Measurements from ENCODE around the gene FAF1. TPM values are rescaled to one million over a fixed set of nuclear protein-coding genes. Genes with fewer than 3 reads are reported as not detected.

Gene FAF1
- total and polyA plus RNA-seq, 2 of the 8 experiments (the other 6 are each of a cell fraction or from before 2014, with no cell fraction given) = 10.8 to 65.9 TPM

GRCh38 chr1:50986653-50987052 lies 26.6 kb upstream of the FAF1 start:
- no peaks in the 10 kb centered on the region for H3K36me3 ChIP-seq (ENCODE audit: control insufficient read depth in 2 of 4, insufficient read depth in 4 of 4, low read length in 3 of 4)
- no peak overlapping the region for H2BK5ac ChIP-seq (ENCODE audit: low read depth, low read length)
- no peak overlapping the region for H3K18ac ChIP-seq (ENCODE audit: extremely low read depth, low read length)
- TF ChIP-seq SRF (IDR thresholded peaks at IDR 0.05; ENCODE audit: low read depth, low read length) (no peak), POU5F1 (IDR thresholded peaks at IDR 0.05; ENCODE audit: low read depth, low read length) (no peak), BACH1 (IDR thresholded peaks at IDR 0.05; ENCODE audit: low read length) (no peak), CHD1 (IDR thresholded peaks at IDR 0.05; ENCODE audit: low read depth, low read length) (no peak), SAP30 (IDR thresholded peaks at IDR 0.05; ENCODE audit: insufficient read depth, insufficient replicate concordance, low read length) (no peak), CBX5 (IDR thresholded peaks at IDR 0.05; ENCODE audit: low read depth, low read length) (no peak), MAX (IDR thresholded peaks at IDR 0.05) (no peak), TBP (IDR thresholded peaks at IDR 0.05; ENCODE audit: low read depth, low read length) (no peak), EP300 (IDR thresholded peaks at IDR 0.05; ENCODE audit: borderline replicate concordance in 1 of 2, low read depth in 2 of 2, low read length in 2 of 2) (no peak), TCF12 (IDR thresholded peaks at IDR 0.05; ENCODE audit: low read depth, low read length) (no peak), BRCA1 (IDR thresholded peaks at IDR 0.05; ENCODE audit: low read depth, low read length) (no peak), RNF2 (IDR thresholded peaks at IDR 0.05; ENCODE audit: borderline replicate concordance, low read depth, low read length, missing control alignments, poor library complexity, severe bottlenecking) (no peak), SIN3A (conservative IDR thresholded peaks at IDR 0.05 in 1 of 2, IDR thresholded peaks at IDR 0.05 in 1 of 2; ENCODE audit: low read depth in 1 of 2, low read length in 2 of 2) (no peak)
- WGBS, 2 experiments (ENCODE audit: extremely low coverage in 1 of 2, insufficient coverage in 1 of 2, insufficient read length in 1 of 2, insufficient replicate concordance in 2 of 2, low coverage in 1 of 2, low lambda C conversion rate in 2 of 2, missing lambda C conversion rate in 1 of 2) = 85% methylated on average over 4 of the region's 4 CpGs; no CpG with 5 or more reads in 1 of the 2 experiments
- H3K79me1 ChIP-seq (ENCODE audit: low read depth, low read length) = no peaks in the 10 kb centered on the region
- no peak overlapping the region for H2BK20ac ChIP-seq (ENCODE audit: low read length)
- H3K4ac ChIP-seq (replicated peaks; ENCODE audit: insufficient read length, low read depth, low read length) = no peak overlapping the region
- H4K20me1 ChIP-seq (replicated peaks in 1 of 2; ENCODE audit: control insufficient read depth in 1 of 2, insufficient read depth in 2 of 2, low read length in 2 of 2) = no peaks in the 10 kb centered on the region
- no peak overlapping the region for H4K91ac ChIP-seq (replicated peaks; ENCODE audit: insufficient read length, low read length)
- no peak overlapping the region for H2AFZ ChIP-seq (ENCODE audit: low read length)
- no peak overlapping the region for H3K56ac ChIP-seq (replicated peaks; ENCODE audit: insufficient read length, low read depth, low read length)
- FAIRE-seq (no peak), DNase-seq (ENCODE audit: low read depth in 1 of 2, low spot score in 2 of 2) (no peak)
- no peaks in the 10 kb centered on the region for H3K9me3 ChIP-seq (ENCODE audit: insufficient read depth in 2 of 2, low read depth in 1 of 2, low read length in 1 of 2)
- no peak overlapping the region for H2BK15ac ChIP-seq (ENCODE audit: low read length)
- no peak overlapping the region for H3K9ac ChIP-seq (replicated peaks in 1 of 4; ENCODE audit: extremely low read depth in 1 of 4, low read depth in 3 of 4, low read length in 3 of 4)
- peaks cover 0 to 5% (median 1%) of the 10 kb centered on the region in 4 experiments; a peak in 4 of 7 replicates for H3K27me3 ChIP-seq (replicated peaks in 1 of 4; ENCODE audit: control insufficient read depth in 3 of 4, extremely low read depth in 1 of 4, insufficient read depth in 3 of 4, low read length in 3 of 4)
- no peak overlapping the region for H3K23ac ChIP-seq (ENCODE audit: insufficient read length)
- ChIA-PET POLR2A (ENCODE audit: partially characterized antibody) (no interaction called here), CTCF (ENCODE audit: partially characterized antibody) (interaction anchor here (1.0 kb wide), 2 partner anchors 376 to 383 kb away, joined by 3 to 4 read pairs; no protein-coding TSS in a partner anchor)
- H3K27ac ChIP-seq (ENCODE audit: low read depth, low read length) = no peak overlapping the region
- H2BK120ac ChIP-seq (replicated peaks; ENCODE audit: low read depth, low read length) = no peak overlapping the region
- H3K79me2 ChIP-seq (ENCODE audit: control insufficient read depth in 1 of 2, insufficient read depth in 2 of 2, low read length in 2 of 2) = no peaks in the 10 kb centered on the region
- H3K4me2 ChIP-seq (ENCODE audit: insufficient read depth in 1 of 2, low read depth in 2 of 2, low read length in 2 of 2) = no peak overlapping the region
- H3K4me1 ChIP-seq (replicated peaks in 1 of 4; ENCODE audit: control insufficient read depth in 3 of 4, insufficient read depth in 4 of 4, low read length in 3 of 4) = no peaks in the 10 kb centered on the region
- no peak overlapping the region for H4K8ac ChIP-seq (ENCODE audit: extremely low read depth, insufficient read depth, low read length)
- H3K14ac ChIP-seq (ENCODE audit: insufficient read length) = no peak overlapping the region
- no peaks in the 10 kb centered on the region for H3K23me2 ChIP-seq (ENCODE audit: low read depth, low read length)
- no peak overlapping the region for H2BK12ac ChIP-seq (ENCODE audit: low read depth, low read length)
- no peak overlapping the region for H4K5ac ChIP-seq (ENCODE audit: insufficient read length, low read depth, low read length)
- no peak overlapping the region for H3K4me3 ChIP-seq (ENCODE audit: extremely low read depth in 1 of 4, insufficient read depth in 2 of 4, low read depth in 3 of 4, low read length in 4 of 4)
- no peak overlapping the region for H2AK5ac ChIP-seq (ENCODE audit: low read depth, low read length)

Measured in H1 (cell line).